HG02884 (cell line): ENCODE measurements around the gene ADCYAP1.

Experiments used
- ATAC-seq: cut with Tn5 transposase; IDR thresholded peaks from one replicate; pipeline ENCODE4 v1.9.1; 2021; ENCODE audit warnings: mild to moderate bottlenecking, moderate library complexity; ENCODE audit not compliant: unreplicated experiment

ADCYAP1 gene

DNA sequence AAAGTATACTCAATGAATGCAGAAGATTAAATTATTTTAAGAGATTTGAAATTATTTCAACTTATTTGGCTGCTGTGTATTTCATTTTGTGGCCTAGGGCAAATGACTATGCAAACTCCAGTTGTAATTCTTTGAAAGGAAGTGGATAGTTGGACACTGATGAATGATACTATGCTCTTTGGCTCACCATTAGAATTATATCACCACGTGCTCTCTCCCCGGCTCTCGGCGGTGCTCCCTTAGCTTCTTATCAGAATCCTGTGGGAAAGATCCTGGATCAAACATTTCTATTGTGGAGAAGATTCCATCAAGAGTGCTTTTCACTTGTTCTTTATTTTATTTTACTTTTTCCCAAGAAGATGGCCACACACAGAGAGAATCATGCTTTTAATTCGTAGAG is 55.2 kb downstream of the ADCYAP1 start:
- no peak for ATAC-seq
